GM12878 (cell line): ENCODE results near the gene CCNL2. TPM values are rescaled to one million over a fixed set of nuclear protein-coding genes. Genes with fewer than 3 reads are reported as not detected.

Experiments
- ATAC-seq: fragments of 200-7000 bp; cut with Tn5 transposase; 3 replicates; pipeline ENCODE4 v1.9.1; 2020; ENCODE audit warnings: mild to moderate bottlenecking, moderate library complexity
- BruUV-seq: library from RNA; stranded (reverse); fragments of 400-500 nt; replicated peaks from 2 replicates; lab custom pipeline; 2021; lab: Mats Ljungman, UMichigan
- CTCF ChIA-PET: fragments of 300-600 bp; sonication (Branson Sonifier 250); formaldehyde crosslinking; extraction: SDS; loops from one replicate; lab custom pipeline; 2021; ENCODE audit warnings: inconsistent platforms; lab: Yijun Ruan, JAX
- POLR2A ChIA-PET: fragments of 350-600 bp; formaldehyde crosslinking; extraction: SDS; loops from one replicate; lab custom pipeline; 2021; ENCODE audit warnings: inconsistent platforms; lab: Charles Lee
- RAD21 ChIA-PET: fragments of 300-600 bp; sonication (Branson Sonifier 250); formaldehyde crosslinking; loops from one replicate; lab custom pipeline; 2023; ENCODE audit warnings: antibody characterized with exemption; ENCODE audit not compliant: unreplicated experiment; lab: Charles Lee
- SMC1A ChIA-PET: fragments of 300-600 bp; sonication (Branson Sonifier 250); formaldehyde crosslinking; loops from one replicate; lab custom pipeline; 2023; ENCODE audit not compliant: unreplicated experiment, uncharacterized antibody; lab: Charles Lee
- DNase-seq: peaks from one replicate; pipeline ENCODE4 v3.0.0-alpha.2; 2011; ENCODE audit warnings: low read depth, low spot score
- FAIRE-seq: peaks from 3 replicates; lab custom pipeline; 2011; peaks lifted over from hg19 to GRCh38; lab: Jason Lieb, UNC
- H2AFZ ChIP-seq: 2 replicates; pipeline ENCODE4 v1.6.0; 2011; ENCODE audit warnings: low read depth, low read length, control low read depth; ENCODE audit not compliant: control insufficient read depth
- H3K27ac ChIP-seq: 2 replicates; pipeline ENCODE4 v1.5.1; 2011; ENCODE audit warnings: control low read depth; ENCODE audit not compliant: control insufficient read depth, insufficient read depth
- H3K27me3 ChIP-seq, 2 experiments: replicated peaks in 1 of 2; 2 replicates each; pipeline versions ENCODE4 v1.6.0 to v1.6.1; 2011; ENCODE audit warnings: low read length in 1 of 2; ENCODE audit not compliant: control insufficient read depth in 2 of 2, insufficient read depth in 2 of 2
- H3K36me3 ChIP-seq, 2 experiments: 2 replicates each; pipeline ENCODE4 v1.5.1; 2011; ENCODE audit warnings: low read length in 1 of 2; ENCODE audit not compliant: control insufficient read depth in 2 of 2, insufficient read depth in 2 of 2
- H3K4me1 ChIP-seq: 2 replicates; pipeline ENCODE4 v1.6.1; 2011; ENCODE audit warnings: mild to moderate bottlenecking, low read length, moderate library complexity, mixed read lengths; ENCODE audit not compliant: control insufficient read depth, insufficient read depth
- H3K4me2 ChIP-seq: 2 replicates; pipeline ENCODE4 v1.6.0; 2011; ENCODE audit warnings: control low read depth; ENCODE audit not compliant: control insufficient read depth, insufficient read depth
- H3K4me3 ChIP-seq: fragments of 200-600 bp; sonication (generic); 2 replicates; pipeline ENCODE4 v1.5.1; 2016
- H3K79me2 ChIP-seq: 2 replicates; pipeline ENCODE4 v1.6.0; 2011; ENCODE audit warnings: low read length; ENCODE audit not compliant: control insufficient read depth, insufficient read depth
- H3K9ac ChIP-seq: 2 replicates; pipeline ENCODE4 v1.8.0; 2011; ENCODE audit warnings: low read length, control low read depth, mixed read lengths; ENCODE audit not compliant: control insufficient read depth, insufficient read depth
- H3K9me3 ChIP-seq: replicated peaks from 3 replicates; pipeline ENCODE4 v1.5.1; 2011; ENCODE audit warnings: mild to moderate bottlenecking, low read length; ENCODE audit not compliant: control insufficient read depth, insufficient read depth
- H4K20me1 ChIP-seq: 2 replicates; pipeline ENCODE4 v1.6.0; 2011; ENCODE audit not compliant: control insufficient read depth, insufficient read depth
- CHD2 ChIP-seq: IDR thresholded peaks from 2 replicates; pipeline ENCODE4 v1.6.1; 2011; ENCODE audit warnings: low read depth, low read length, improper control_type of control experiment, borderline replicate concordance
- CHD4 ChIP-seq: fragments of 200-600 bp; sonication (generic); IDR thresholded peaks from 2 replicates; pipeline ENCODE4 v1.6.1; 2016; ENCODE audit warnings: mild to moderate bottlenecking
- MEF2B ChIP-seq: fragments of 450-650 bp; IDR thresholded peaks from 2 replicates; pipeline ENCODE4 v1.6.1; 2018; ENCODE audit warnings: mild to moderate bottlenecking, moderate library complexity; ENCODE audit not compliant: partially characterized antibody, poor library complexity, severe bottlenecking
- NKRF ChIP-seq: fragments of 450-650 bp; conservative IDR thresholded peaks from 2 replicates; pipeline ENCODE4 v1.6.1; 2017; ENCODE audit warnings: mild to moderate bottlenecking, moderate library complexity
- RAD21 ChIP-seq: IDR thresholded peaks from 2 replicates; pipeline ENCODE4 v1.6.1; 2011; ENCODE audit warnings: mild to moderate bottlenecking, low read depth, low read length, moderate library complexity; ENCODE audit not compliant: insufficient read depth
- REST ChIP-seq: IDR thresholded peaks from 2 replicates; pipeline ENCODE4 v1.6.1; 2012; ENCODE audit warnings: mild to moderate bottlenecking, low read depth, low read length
- SMC3 ChIP-seq: IDR thresholded peaks from 2 replicates; pipeline ENCODE4 v1.6.1; 2011; ENCODE audit warnings: low read length, improper control_type of control experiment, borderline replicate concordance
- TAF1 ChIP-seq: IDR thresholded peaks from 2 replicates; pipeline ENCODE4 v1.6.1; 2011; ENCODE audit warnings: mild to moderate bottlenecking, low read depth, low read length, borderline replicate concordance
- WGBS: methylation state at CpG from one replicate; pipeline ENCODE4 v1.1.6; 2016; ENCODE audit warnings: low lambda C conversion rate; ENCODE audit not compliant: insufficient replicate concordance, insufficient coverage; ENCODE audit errors: missing lambda C conversion rate; 5-methylcytosine and 5-hydroxymethylcytosine counted together
- in situ Hi-C: fragments of 300-500 bp; cut with MboI; formaldehyde crosslinking; loops from 9 replicates; pipeline ENCODE4 v1.14.3; 2018; ENCODE audit warnings: mixed read lengths
- intact Hi-C: fragments of 100-400 bp; cut with micrococcal nuclease; formaldehyde crosslinking; loops from one replicate; pipeline ENCODE4 v1.14.2; 2022; ENCODE audit not compliant: unreplicated experiment
- polyA plus RNA-seq, 11 experiments: library from polyadenylated mRNA; depleted of rRNA in 4 of 11; unstranded in 6 of 11; stranded (reverse) in 5 of 11; fragments of >200 nt; fragmentation: Nextera tagmentation in 4 of 11; fragmentation: Illumina TruSeq in 1 of 11; extraction: Ambion mirVana in 4 of 11; extraction: Trizol in 1 of 11; gene quantifications; 1 replicate in 1 of 11; 2 replicates in 10 of 11; pipeline versions ENCODE4 v1.2.1 to v1.2.3, GENCODE V29; 2011 to 2016; ENCODE audit warnings: inconsistent platforms in 2 of 11, missing spikeins in 2 of 11, low read depth in 1 of 11
- total RNA-seq, 4 experiments: library from RNA; depleted of rRNA in 3 of 4; stranded (reverse); fragments of >200 nt in 3 of 4; fragmentation: Illumina TruSeq in 1 of 4; extraction: Trizol in 1 of 4; gene quantifications; 2 replicates each; pipeline versions ENCODE4 v1.2.1 to v1.2.3, GENCODE V29; 2013 to 2021

The CCNL2 gene
- total and polyA plus RNA-seq, 10 of the 15 experiments (the other 5 are each of a cell fraction or from before 2014, with no cell fraction given) = 2.1 to 143 (median 101) TPM

- SMC1A ChIA-PET = no interaction called here
- Histone ChIP-seq H4K20me1 (no peaks in the 10 kb centered on the region), H3K27ac (no peak overlapping the region), H3K36me3 (peaks cover 37 to 49% of the 10 kb centered on the region in 2 experiments), H3K9ac (no peak overlapping the region), H2AFZ (no peak overlapping the region), H3K4me1 (peaks cover 9% of the 10 kb centered on the region), H3K9me3 (no peaks in the 10 kb centered on the region), H3K4me2 (no peak overlapping the region), H3K79me2 (peaks cover 16% of the 10 kb centered on the region), H3K27me3 (no peaks in the 10 kb centered on the region), H3K4me3 (no peak overlapping the region)
- CTCF ChIA-PET = no interaction called here
- BruUV-seq = no TSS peak
- in situ Hi-C loops (no loop called here), intact Hi-C loops (no loop called here)
- no peak for TF ChIP-seq CHD2
- no peak for TF ChIP-seq NKRF
- no peak for TF ChIP-seq CHD4
- TF ChIP-seq REST = no peak
- no peak for TF ChIP-seq MEF2B
- TF ChIP-seq TAF1 = no peak
- no peak for TF ChIP-seq SMC3
- no peak for TF ChIP-seq RAD21
- 93% methylated on average over 4 of the region's 4 CpGs for WGBS
- no peak for ATAC-seq
- no peak for DNase-seq
- RAD21 ChIA-PET = no interaction called here
- no peak for FAIRE-seq
- POLR2A ChIA-PET = no interaction called here
Measured at GRCh38 chr1:1393014-1393413, 6.1 kb downstream of the CCNL2 start.
